K562 (cell line): ENCODE measurements around the gene PCDHB8. TPM values are rescaled to one million over a fixed set of nuclear protein-coding genes. Genes with fewer than 3 reads are reported as not detected.
"Not testable (repeated sequence)": the region's sequence is repeated elsewhere in the genome, so short reads cannot be mapped to it uniquely, and the experiment has no call there.

ENCODE experiments used
- ATAC-seq: fragments of 200-7000 bp; cut with Tn5 transposase; 3 replicates; pipeline ENCODE4 v1.9.1; 2020; ENCODE audit warnings: moderate library complexity
- BruUV-seq: library from RNA; stranded (reverse); fragments of 400-500 nt; replicated peaks from 2 replicates; lab custom pipeline; 2021; lab: Mats Ljungman, UMichigan
- CTCF ChIA-PET: fragments of 300-600 bp; formaldehyde crosslinking; extraction: SDS; loops from one replicate; lab custom pipeline; 2021; ENCODE audit warnings: low intra/inter-chr PET ratio; lab: Yijun Ruan, JAX
- POLR2A ChIA-PET: fragments of 300-600, 350-650 bp; sonication (Branson Sonifier 250); formaldehyde crosslinking; extraction: SDS; loops from one replicate; lab custom pipeline; 2021; ENCODE audit warnings: antibody characterized with exemption, inconsistent platforms; lab: Yijun Ruan, JAX
- DNase-seq, 4 experiments: peaks; one replicate each; pipeline versions ENCODE4 v3.0.0 to v3.0.0-alpha.2; 2011 to 2018; ENCODE audit warnings: low spot score in 3 of 4, mixed read lengths in 3 of 4; ENCODE audit errors: extremely low read depth in 1 of 4
- FAIRE-seq: peaks from 2 replicates; lab custom pipeline; 2011; peaks lifted over from hg19 to GRCh38; lab: Jason Lieb, UNC
- H2AFZ ChIP-seq: 2 replicates; pipeline ENCODE4 v1.6.0; 2011; ENCODE audit warnings: low read depth, low read length, control low read depth, inconsistent platforms
- H3K27ac ChIP-seq: fragments of 200-600 bp; 3 replicates; pipeline ENCODE4 v1.8.0; 2011; ENCODE audit warnings: low read depth, mild to moderate bottlenecking, control low read depth, inconsistent platforms, low read length, moderate library complexity, mixed read lengths; ENCODE audit errors: extremely low read depth
- H3K27me3 ChIP-seq, 2 experiments: fragments of 300-600 bp in 1 of 2; 2 replicates in 1 of 2; 3 replicates in 1 of 2; pipeline versions ENCODE4 v1.6.0 to v1.8.0; 2011; ENCODE audit warnings: inconsistent platforms in 2 of 2, low read length in 2 of 2, mild to moderate bottlenecking in 1 of 2, mixed read lengths in 1 of 2, moderate library complexity in 1 of 2; ENCODE audit not compliant: control insufficient read depth in 2 of 2, insufficient read depth in 2 of 2
- H3K36me3 ChIP-seq: fragments of 300-600 bp; 3 replicates; pipeline ENCODE4 v1.8.0; 2011; ENCODE audit warnings: mild to moderate bottlenecking, low read length, inconsistent platforms; ENCODE audit not compliant: control insufficient read depth, insufficient read depth
- H3K4me1 ChIP-seq, 2 experiments: fragments of 200-600 bp in 1 of 2; replicated peaks in 1 of 2; 2 replicates in 1 of 2; 3 replicates in 1 of 2; pipeline versions ENCODE4 v1.5.1 to v1.8.0; 2011; ENCODE audit warnings: inconsistent platforms in 2 of 2, low read length in 2 of 2, mild to moderate bottlenecking in 1 of 2, mixed read lengths in 1 of 2, moderate library complexity in 1 of 2; ENCODE audit not compliant: control insufficient read depth in 2 of 2, insufficient read depth in 2 of 2
- H3K4me2 ChIP-seq: 2 replicates; pipeline ENCODE4 v1.6.1; 2011; ENCODE audit warnings: low read length, control low read depth, inconsistent platforms, mixed read lengths; ENCODE audit not compliant: insufficient read depth
- H3K4me3 ChIP-seq: fragments of 200-600 bp; sonication (generic), shearing (Covaris generic); 2 replicates; pipeline ENCODE4 v1.5.1; 2016; ENCODE audit warnings: control low read depth, inconsistent platforms
- H3K79me2 ChIP-seq: fragments of 200-600 bp; 3 replicates; pipeline ENCODE4 v1.8.0; 2011; ENCODE audit warnings: low read length, inconsistent platforms; ENCODE audit not compliant: control insufficient read depth, insufficient read depth
- H3K9ac ChIP-seq, 2 experiments: 2 replicates each; pipeline versions ENCODE4 v1.6.0 to v1.6.1; 2011; ENCODE audit warnings: low read depth in 2 of 2, low read length in 2 of 2, control low read depth in 1 of 2, inconsistent platforms in 1 of 2, mild to moderate bottlenecking in 1 of 2, mixed read lengths in 1 of 2; ENCODE audit not compliant: insufficient read depth in 1 of 2
- H3K9me1 ChIP-seq: one replicate; pipeline ENCODE4 v1.6.0; 2011; ENCODE audit warnings: inconsistent platforms, mild to moderate bottlenecking, low read length, moderate library complexity; ENCODE audit not compliant: control insufficient read depth, insufficient read depth
- H3K9me3 ChIP-seq: replicated peaks from 2 replicates; pipeline ENCODE4 v1.5.1; 2011; ENCODE audit warnings: low read depth, low read length, inconsistent platforms; ENCODE audit not compliant: control insufficient read depth, insufficient read depth
- H4K20me1 ChIP-seq: replicated peaks from 2 replicates; pipeline ENCODE4 v1.6.1; 2011; ENCODE audit warnings: low read length, inconsistent platforms, mixed read lengths; ENCODE audit not compliant: control insufficient read depth, insufficient read depth
- ARID2 ChIP-seq: fragments of 450-650 bp; IDR thresholded peaks from 2 replicates; pipeline ENCODE4 v1.6.1; 2017; ENCODE audit warnings: antibody characterized with exemption, mild to moderate bottlenecking
- EP400 ChIP-seq: fragments of 450-650 bp; IDR thresholded peaks from 2 replicates; pipeline ENCODE4 v1.6.1; 2017; ENCODE audit warnings: antibody characterized with exemption, mild to moderate bottlenecking, moderate library complexity
- HDAC3 ChIP-seq: fragments of 450-650 bp; IDR thresholded peaks from 2 replicates; pipeline ENCODE4 v1.6.1; 2018; ENCODE audit warnings: borderline replicate concordance, mild to moderate bottlenecking, moderate library complexity; ENCODE audit not compliant: partially characterized antibody
- RAD21 ChIP-seq, 2 experiments: fragments of 250-450 bp in 1 of 2; fragments of 450-650 bp in 1 of 2; sonication (Bioruptor Pico) in 1 of 2; formaldehyde crosslinking in 1 of 2; IDR thresholded peaks in 1 of 2; conservative IDR thresholded peaks in 1 of 2; 2 replicates each; pipeline versions ENCODE4 v1.4.0 to v1.8.0; 2020 to 2022; ENCODE audit warnings: mild to moderate bottlenecking in 2 of 2, moderate library complexity in 1 of 2
- SETDB1 ChIP-seq: IDR thresholded peaks from one replicate; pipeline ENCODE4 v1.6.1; 2012; ENCODE audit warnings: low read length, control low read depth, inconsistent platforms
- TEAD4 ChIP-seq, 2 experiments: sonication (generic) in 1 of 2; formaldehyde crosslinking in 1 of 2; IDR thresholded peaks; 2 replicates each; pipeline versions ENCODE4 v1.6.1 to v1.8.0; 2012 to 2022; ENCODE audit warnings: borderline replicate concordance in 1 of 2, inconsistent platforms in 1 of 2, low read length in 1 of 2, mild to moderate bottlenecking in 1 of 2, missing genetic modification reagents in 1 of 2
- YY1 ChIP-seq, 3 experiments: IDR thresholded peaks; 2 replicates each; pipeline ENCODE4 v1.6.1; 2011; ENCODE audit warnings: low read length in 2 of 3, mild to moderate bottlenecking in 2 of 3, moderate library complexity in 2 of 3, borderline replicate concordance in 1 of 3, control low read depth in 1 of 3, low read depth in 1 of 3; ENCODE audit not compliant: insufficient read depth in 3 of 3, insufficient replicate concordance in 2 of 3, control insufficient read depth in 1 of 3, insufficient read length in 1 of 3; ENCODE audit errors: extremely low read depth in 1 of 3
- WGBS: fragments of 100-300 bp; shearing (Covaris generic); methylation state at CpG from one replicate; pipeline ENCODE4 v1.1.6; 2016; ENCODE audit warnings: low coverage, mixed read lengths; ENCODE audit not compliant: insufficient coverage; ENCODE audit errors: missing lambda C conversion rate; 5-methylcytosine and 5-hydroxymethylcytosine counted together
- in situ Hi-C: fragments of 300-500 bp; cut with MboI; formaldehyde crosslinking; loops from 4 replicates; pipeline ENCODE4 v1.15.0; 2018; ENCODE audit warnings: inconsistent platforms, mixed read lengths
- intact Hi-C: fragments of 100-400 bp; cut with micrococcal nuclease; formaldehyde crosslinking; loops from 2 replicates; pipeline ENCODE4 v1.14.2; 2022
- polyA plus RNA-seq, 8 experiments: library from polyadenylated mRNA; depleted of rRNA in 4 of 8; stranded (reverse) in 5 of 8; unstranded in 3 of 8; fragments of >200 nt; fragmentation: Nextera tagmentation in 2 of 8; fragmentation: Illumina TruSeq in 1 of 8; extraction: Ambion mirVana in 2 of 8; extraction: Trizol in 1 of 8; gene quantifications; 2 replicates each; pipeline versions ENCODE4 v1.2.1 to v1.2.3, GENCODE V29; 2011 to 2014; ENCODE audit warnings: inconsistent platforms in 1 of 8, missing spikeins in 1 of 8
- total RNA-seq, 7 experiments: library from RNA; depleted of rRNA in 6 of 7; stranded (reverse); fragments of >200 nt in 6 of 7; fragmentation: Illumina TruSeq in 2 of 7; extraction: Trizol in 2 of 7; gene quantifications; 2 replicates each; pipeline versions ENCODE4 v1.2.1 to v1.2.3, GENCODE V29; 2011 to 2021; ENCODE audit warnings: low replicate concordance in 1 of 7
- TF ChIP-seq, protein P1 (sequence below): fragments of 450-650 bp; IDR thresholded peaks from 2 replicates; pipeline ENCODE4 v1.6.1; 2017; ENCODE audit warnings: mild to moderate bottlenecking, moderate library complexity
- TF ChIP-seq, protein P2 (sequence below), 2 experiments: fragments of 200-800 bp in 1 of 2; sonication (Bioruptor generic) in 1 of 2; sonication (generic) in 1 of 2; formaldehyde crosslinking in 1 of 2; IDR thresholded peaks in 1 of 2; conservative IDR thresholded peaks in 1 of 2; 2 replicates each; pipeline versions ENCODE4 v1.5.0 to v1.6.1; 2016 to 2020; ENCODE audit warnings: missing compliant biosample characterization in 1 of 2, missing genetic modification characterization in 1 of 2, missing genetic modification reagents in 1 of 2

PCDHB8 gene
- total and polyA plus RNA-seq, 9 of the 15 experiments (the other 6 are each of a cell fraction or from before 2014, with no cell fraction given): not detected

DNA sequence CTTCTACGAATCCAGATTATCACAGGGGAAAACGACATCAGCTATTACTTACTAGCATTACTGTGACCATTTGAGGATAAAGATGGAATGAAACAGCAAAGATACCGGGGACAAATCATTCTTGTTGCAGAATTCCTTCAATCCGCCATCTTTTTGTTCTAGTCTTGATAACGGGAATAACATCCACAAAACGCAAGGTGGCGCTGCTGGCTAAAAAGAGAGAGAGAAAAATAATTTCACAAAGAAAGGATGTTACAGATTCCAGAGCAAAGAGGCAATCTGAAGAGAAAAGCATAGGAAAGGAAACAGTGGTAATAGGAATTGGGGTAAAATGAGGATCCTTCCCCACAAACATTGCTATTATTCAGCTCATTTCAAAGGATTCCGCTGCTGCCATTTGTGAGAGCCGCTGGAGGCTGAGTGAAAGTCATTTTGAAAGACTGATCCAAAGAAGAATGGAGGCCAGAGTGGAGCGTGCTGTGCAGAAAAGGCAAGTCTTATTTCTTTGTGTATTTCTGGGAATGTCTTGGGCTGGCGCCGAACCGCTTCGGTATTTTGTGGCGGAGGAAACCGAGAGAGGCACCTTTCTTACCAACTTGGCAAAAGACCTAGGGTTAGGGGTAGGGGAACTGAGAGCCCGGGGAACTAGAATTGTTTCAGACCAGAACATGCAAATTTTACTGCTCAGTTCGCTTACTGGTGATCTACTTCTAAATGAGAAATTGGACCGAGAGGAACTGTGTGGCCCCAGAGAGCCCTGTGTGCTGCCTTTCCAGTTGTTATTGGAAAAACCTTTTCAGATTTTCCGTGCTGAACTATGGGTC is 5.0 kb upstream of the PCDHB8 start, which contains the start of gene PCDHB7 (continued):
- TF ChIP-seq YY1 (IDR thresholded peaks at IDR 0.05; ENCODE audit: borderline replicate concordance in 1 of 3, control insufficient read depth in 1 of 3, extremely low read depth in 1 of 3, insufficient read depth in 3 of 3, insufficient read length in 1 of 3, insufficient replicate concordance in 2 of 3, low read depth in 1 of 3, low read length in 2 of 3) (peak in 1 of 3 experiments; percentile 72), HDAC3 (no peak), TEAD4 (IDR thresholded peaks at IDR 0.05; ENCODE audit: low read length) (no peak), TEAD4 (CRISPR knock-in tag; IDR thresholded peaks at IDR 0.05; ENCODE audit: borderline replicate concordance) (no peak), EP400 (no peak), ARID2 (no peak), SETDB1 (no peak), RAD21 (CRISPR knock-in tag; conservative IDR thresholded peaks at IDR 0.05 in 1 of 2, IDR thresholded peaks at IDR 0.05 in 1 of 2) (peak in 1 of 2 experiments; percentile 26; a peak in 1 of 4 replicates)
- TF ChIP-seq, protein P1, sequence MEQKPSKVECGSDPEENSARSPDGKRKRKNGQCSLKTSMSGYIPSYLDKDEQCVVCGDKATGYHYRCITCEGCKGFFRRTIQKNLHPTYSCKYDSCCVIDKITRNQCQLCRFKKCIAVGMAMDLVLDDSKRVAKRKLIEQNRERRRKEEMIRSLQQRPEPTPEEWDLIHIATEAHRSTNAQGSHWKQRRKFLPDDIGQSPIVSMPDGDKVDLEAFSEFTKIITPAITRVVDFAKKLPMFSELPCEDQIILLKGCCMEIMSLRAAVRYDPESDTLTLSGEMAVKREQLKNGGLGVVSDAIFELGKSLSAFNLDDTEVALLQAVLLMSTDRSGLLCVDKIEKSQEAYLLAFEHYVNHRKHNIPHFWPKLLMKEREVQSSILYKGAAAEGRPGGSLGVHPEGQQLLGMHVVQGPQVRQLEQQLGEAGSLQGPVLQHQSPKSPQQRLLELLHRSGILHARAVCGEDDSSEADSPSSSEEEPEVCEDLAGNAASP: no peak
- TF ChIP-seq, protein P2, sequence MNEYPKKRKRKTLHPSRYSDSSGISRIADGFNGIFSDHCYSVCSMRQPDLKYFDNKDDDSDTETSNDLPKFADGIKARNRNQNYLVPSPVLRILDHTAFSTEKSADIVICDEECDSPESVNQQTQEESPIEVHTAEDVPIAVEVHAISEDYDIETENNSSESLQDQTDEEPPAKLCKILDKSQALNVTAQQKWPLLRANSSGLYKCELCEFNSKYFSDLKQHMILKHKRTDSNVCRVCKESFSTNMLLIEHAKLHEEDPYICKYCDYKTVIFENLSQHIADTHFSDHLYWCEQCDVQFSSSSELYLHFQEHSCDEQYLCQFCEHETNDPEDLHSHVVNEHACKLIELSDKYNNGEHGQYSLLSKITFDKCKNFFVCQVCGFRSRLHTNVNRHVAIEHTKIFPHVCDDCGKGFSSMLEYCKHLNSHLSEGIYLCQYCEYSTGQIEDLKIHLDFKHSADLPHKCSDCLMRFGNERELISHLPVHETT (CRISPR knock-in tag; conservative IDR thresholded peaks at IDR 0.05 in 1 of 2, IDR thresholded peaks at IDR 0.05 in 1 of 2): no peak
- TF ChIP-seq, all 486 proteins: peak for 3

DNA sequence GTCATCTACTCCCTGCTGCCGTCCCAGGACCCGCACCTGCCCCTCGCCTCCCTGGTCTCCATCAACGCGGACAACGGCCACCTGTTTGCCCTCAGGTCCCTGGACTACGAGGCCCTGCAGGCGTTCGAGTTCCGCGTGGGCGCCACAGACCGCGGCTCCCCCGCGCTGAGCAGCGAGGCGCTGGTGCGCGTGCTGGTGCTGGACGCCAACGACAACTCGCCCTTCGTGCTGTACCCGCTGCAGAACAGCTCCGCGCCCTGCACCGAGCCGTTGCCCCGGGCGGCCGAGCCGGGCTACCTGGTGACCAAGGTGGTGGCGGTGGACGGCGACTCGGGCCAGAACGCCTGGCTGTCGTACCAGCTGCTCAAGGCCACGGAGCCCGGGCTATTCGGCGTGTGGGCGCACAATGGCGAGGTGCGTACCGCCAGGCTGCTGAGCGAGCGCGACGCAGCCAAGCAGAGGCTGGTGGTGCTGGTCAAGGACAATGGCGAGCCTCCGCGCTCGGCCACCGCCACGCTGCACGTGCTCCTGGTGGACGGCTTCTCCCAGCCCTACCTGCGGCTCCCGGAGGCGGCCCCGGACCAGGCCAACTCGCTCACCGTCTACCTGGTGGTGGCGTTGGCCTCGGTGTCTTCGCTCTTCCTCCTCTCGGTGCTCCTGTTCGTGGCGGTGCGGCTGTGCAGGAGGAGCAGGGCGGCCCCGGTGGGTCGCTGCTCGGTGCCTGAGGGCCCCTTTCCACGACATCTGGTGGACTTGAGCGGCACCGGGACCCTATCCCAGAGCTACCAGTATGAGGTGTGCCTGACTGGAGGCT is 3.1 kb upstream of the PCDHB8 start:
- POLR2A ChIA-PET, in situ Hi-C loops, FAIRE-seq, H3K9ac ChIP-seq, H3K27ac ChIP-seq, H3K4me2 ChIP-seq, BruUV-seq, H3K79me2 ChIP-seq, H3K9me1 ChIP-seq, H4K20me1 ChIP-seq, H3K36me3 ChIP-seq, CTCF ChIA-PET, H2AFZ ChIP-seq, H3K9me3 ChIP-seq, DNase-seq, H3K4me3 ChIP-seq, H3K4me1 ChIP-seq, ATAC-seq: not testable (repeated sequence)
- 4% methylated on average over 62 of the region's 79 CpGs for WGBS
- intact Hi-C loops: loop anchor here (1.0 kb wide), 1 partner anchor 13 kb away; the partner anchor contains the start of gene PCDHB9
- peaks cover 8 to 19% of the 10 kb centered on the region in 2 experiments; a peak in 3 of 5 replicates for H3K27me3 ChIP-seq
